ENCODE measurements around the gene ZNF365.

DNA sequence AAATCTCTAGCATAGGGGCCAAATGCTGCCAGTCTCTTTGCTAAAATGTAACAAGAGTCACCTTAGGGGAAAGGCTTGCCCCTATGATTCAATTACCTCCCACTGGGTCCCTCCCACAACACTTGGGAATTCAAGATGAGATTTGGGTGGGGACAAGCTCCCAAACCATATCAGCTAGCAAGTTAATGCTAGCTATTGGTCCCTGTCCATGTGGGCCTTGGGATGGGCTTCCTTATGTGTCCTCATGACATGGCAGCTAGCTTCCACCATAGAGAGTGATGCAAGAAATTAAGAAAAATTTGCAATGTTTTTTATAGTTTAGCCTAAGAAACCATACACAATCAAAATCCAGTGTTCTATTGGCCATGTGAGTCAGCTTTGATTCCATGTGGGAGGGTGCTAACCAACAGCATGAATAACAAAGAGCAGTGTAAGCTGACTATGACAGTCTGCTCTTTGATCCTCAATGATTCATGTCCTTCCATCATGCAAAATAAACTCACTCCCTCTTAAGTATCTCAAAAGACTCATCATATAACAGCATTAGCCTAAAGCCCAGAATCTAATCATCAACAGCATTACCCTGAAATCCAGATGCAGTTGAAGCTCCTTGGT lies 21.7 kb upstream of the ZNF365 start:
- TF ChIP-seq SIN3A (IDR thresholded peaks at IDR 0.05; ENCODE audit: borderline replicate concordance, insufficient read depth, low read length), result no peak
- no peak for TF ChIP-seq POLR2AphosphoS5 (IDR thresholded peaks at IDR 0.05; ENCODE audit: low read depth, low read length)
- no peak for TF ChIP-seq TAF1 (IDR thresholded peaks at IDR 0.05; ENCODE audit: borderline replicate concordance, insufficient read depth, low read length)
- TF ChIP-seq, protein P1, sequence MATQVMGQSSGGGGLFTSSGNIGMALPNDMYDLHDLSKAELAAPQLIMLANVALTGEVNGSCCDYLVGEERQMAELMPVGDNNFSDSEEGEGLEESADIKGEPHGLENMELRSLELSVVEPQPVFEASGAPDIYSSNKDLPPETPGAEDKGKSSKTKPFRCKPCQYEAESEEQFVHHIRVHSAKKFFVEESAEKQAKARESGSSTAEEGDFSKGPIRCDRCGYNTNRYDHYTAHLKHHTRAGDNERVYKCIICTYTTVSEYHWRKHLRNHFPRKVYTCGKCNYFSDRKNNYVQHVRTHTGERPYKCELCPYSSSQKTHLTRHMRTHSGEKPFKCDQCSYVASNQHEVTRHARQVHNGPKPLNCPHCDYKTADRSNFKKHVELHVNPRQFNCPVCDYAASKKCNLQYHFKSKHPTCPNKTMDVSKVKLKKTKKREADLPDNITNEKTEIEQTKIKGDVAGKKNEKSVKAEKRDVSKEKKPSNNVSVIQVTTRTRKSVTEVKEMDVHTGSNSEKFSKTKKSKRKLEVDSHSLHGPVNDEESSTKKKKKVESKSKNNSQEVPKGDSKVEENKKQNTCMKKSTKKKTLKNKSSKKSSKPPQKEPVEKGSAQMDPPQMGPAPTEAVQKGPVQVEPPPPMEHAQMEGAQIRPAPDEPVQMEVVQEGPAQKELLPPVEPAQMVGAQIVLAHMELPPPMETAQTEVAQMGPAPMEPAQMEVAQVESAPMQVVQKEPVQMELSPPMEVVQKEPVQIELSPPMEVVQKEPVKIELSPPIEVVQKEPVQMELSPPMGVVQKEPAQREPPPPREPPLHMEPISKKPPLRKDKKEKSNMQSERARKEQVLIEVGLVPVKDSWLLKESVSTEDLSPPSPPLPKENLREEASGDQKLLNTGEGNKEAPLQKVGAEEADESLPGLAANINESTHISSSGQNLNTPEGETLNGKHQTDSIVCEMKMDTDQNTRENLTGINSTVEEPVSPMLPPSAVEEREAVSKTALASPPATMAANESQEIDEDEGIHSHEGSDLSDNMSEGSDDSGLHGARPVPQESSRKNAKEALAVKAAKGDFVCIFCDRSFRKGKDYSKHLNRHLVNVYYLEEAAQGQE (IDR thresholded peaks at IDR 0.05; ENCODE audit: insufficient read depth in 1 of 2, low read depth in 2 of 2, low read length in 2 of 2), result no peak
- TF ChIP-seq FOXP2 (optimal IDR thresholded peaks at IDR 0.05; ENCODE audit: borderline replicate concordance, extremely low read depth, extremely low read length, insufficient read depth), result no peak
